ENCODE data around the gene SVOP.
A peak's percentile ranks its signal among the peaks of the same experiment; 100 is the strongest.
"Not testable (repeated sequence)": the region's sequence is repeated elsewhere in the genome, so short reads cannot be mapped to it uniquely, and the experiment has no call there.

Gene SVOP

GRCh38 chr12:109020796-109021380, at the start of gene SVOP:
TSS of gene SVOP (minus strand) at chr12:109021068. CDS start at chr12:109020868, 200 bp downstream.
- DNase-seq: peak; percentile 84 to 91

GRCh38 chr12:109069307-109070271, 48.7 kb upstream of the SVOP start:
- DNase-seq: no peak

GRCh38 chr12:109065853-109066193, 45.0 kb upstream of the SVOP start:
- no peak for DNase-seq

- no peak for DNase-seq
These were observed 44.4 kb upstream of the SVOP start for GRCh38 chr12:109065154-109065852.

GRCh38 chr12:109064143-109064542, 43.3 kb upstream of the SVOP start:
- DNase-seq: no peak

- no peak for DNase-seq
These were observed 37.9 kb upstream of the SVOP start for GRCh38 chr12:109058773-109059172.

- no peak for DNase-seq
These were observed 36.5 kb upstream of the SVOP start for GRCh38 chr12:109057376-109057775.

GRCh38 chr12:109056891-109057290, 36.0 kb upstream of the SVOP start:
- no peak for DNase-seq

- DNase-seq: no peak
These were observed 33.7 kb upstream of the SVOP start for GRCh38 chr12:109054520-109054919.

- DNase-seq: not testable (repeated sequence)
These were observed 33.3 kb upstream of the SVOP start for GRCh38 chr12:109054124-109054513.

- DNase-seq: no peak
These were observed 32.7 kb upstream of the SVOP start for GRCh38 chr12:109053382-109054123.

GRCh38 chr12:109052414-109053323, 31.8 kb upstream of the SVOP start, which contains the start of gene USP30:
TSS of gene USP30 (plus strand) at chr12:109052576. CDS start at chr12:109052679, 103 bp downstream.
- DNase-seq: peak; percentile 55 to 85

GRCh38 chr12:109052097-109052413, 31.2 kb upstream of the SVOP start:
- DNase-seq: no peak

- DNase-seq: not testable (repeated sequence)
These were observed 28.9 kb upstream of the SVOP start for GRCh38 chr12:109049794-109050193.

GRCh38 chr12:109048706-109049105, 27.8 kb upstream of the SVOP start:
- DNase-seq: not testable (repeated sequence)

- DNase-seq: no peak
These were observed 26.4 kb upstream of the SVOP start for GRCh38 chr12:109047081-109047805.

- DNase-seq: no peak
These were observed 23.4 kb upstream of the SVOP start for GRCh38 chr12:109044241-109044640.

GRCh38 chr12:109036975-109037374, 16.1 kb upstream of the SVOP start:
- DNase-seq: no peak

GRCh38 chr12:109033239-109034196, 12.7 kb upstream of the SVOP start:
- peak in 1 of 2 experiments; percentile 9 for DNase-seq

- DNase-seq: no peak
These were observed 8.5 kb upstream of the SVOP start for GRCh38 chr12:109029411-109029810.
